ENCODE results near the gene TM4SF1.

The TM4SF1 gene

DNA sequence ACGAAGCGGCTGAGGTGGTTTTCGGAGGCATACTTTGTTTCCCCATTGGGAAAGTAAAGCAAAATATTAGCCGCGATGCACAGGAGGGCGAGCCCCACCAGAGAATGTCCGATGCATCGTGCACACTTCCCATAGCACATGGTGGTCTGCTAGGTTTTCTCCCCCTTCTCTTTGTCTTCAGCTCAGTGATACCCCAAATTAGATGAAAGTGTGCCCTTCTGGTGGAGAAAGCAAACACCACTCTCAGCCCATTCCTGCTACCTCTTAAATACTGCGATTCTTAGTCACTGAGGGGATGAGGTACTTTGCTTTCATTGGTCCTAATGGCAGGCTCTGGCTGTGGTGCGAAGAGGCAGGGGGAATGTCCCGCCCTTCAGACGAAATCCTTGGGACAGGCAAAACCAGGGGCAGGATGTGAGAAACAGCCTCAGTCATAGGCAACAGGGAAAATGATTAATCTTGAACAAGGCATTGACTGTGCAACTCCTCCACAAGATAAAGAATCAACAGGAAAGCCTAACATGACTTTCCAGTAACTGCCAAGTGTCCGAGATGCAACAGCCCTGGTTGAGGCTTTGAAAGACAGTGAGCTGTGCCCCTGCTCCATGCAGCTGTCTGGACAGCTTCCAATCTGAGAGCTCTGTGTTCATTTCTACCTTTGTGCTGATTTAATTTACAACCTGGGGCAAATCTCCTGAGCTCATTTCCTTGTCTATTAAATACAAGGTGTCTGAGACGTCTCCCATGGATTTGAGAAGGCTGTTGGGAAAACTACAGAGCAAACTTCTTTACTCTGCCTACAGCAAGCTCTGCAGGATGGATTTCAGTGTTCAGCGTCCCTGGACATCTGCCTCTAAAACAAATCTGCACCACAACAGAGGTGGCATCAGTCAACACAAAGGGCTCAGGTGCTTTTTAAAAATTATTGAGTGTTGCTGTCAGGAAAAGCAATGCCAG, at the start of gene TM4SF1:
Gene TM4SF1 (minus strand): TSS at position 242 of the 957 bp plus-strand sequence. CDS start 102 bp downstream, at position 140.
- no peak for DNase-seq

DNA sequence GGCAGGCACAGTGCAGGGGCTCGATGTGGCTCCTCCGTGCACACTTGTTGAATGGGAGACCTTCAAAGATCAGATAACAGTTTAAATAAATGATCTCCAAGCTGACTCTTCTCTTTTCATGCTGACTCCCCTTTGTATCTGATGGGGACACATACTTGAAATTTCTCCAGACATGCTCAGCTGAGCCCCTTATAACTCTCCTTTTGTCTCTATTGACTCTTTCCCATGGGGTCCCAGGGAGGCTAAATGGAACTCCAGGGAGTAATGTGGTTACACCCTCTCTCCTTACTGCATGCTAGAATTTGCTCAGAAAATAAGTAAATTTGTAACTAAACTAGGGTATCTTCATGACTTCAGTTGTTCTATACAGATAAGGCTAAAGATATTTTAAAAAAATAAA, 48.9 kb upstream of the TM4SF1 start:
- no peak for DNase-seq

DNA sequence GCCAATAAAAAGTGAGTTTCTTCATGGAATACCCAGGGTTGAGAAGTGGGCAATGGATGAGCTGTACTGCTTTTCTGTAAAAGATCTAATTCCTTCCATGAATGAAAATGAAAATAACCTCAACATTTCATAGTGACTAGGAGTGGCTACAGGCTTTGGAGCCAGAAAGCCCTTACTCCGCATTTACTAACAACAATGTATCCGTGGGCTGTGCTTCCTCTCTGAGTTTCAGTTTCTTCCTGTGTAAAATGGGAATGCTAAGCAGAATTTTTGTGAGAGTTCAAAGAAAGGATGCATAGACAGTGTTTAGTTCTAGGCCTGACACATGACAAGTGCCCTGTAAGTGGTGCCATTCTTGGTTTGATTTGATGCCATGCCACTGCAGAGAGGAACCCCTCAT, 47.5 kb upstream of the TM4SF1 start:
- no peak for DNase-seq

GRCh38 chr3:149421764-149422163, 44.3 kb upstream of the TM4SF1 start:
- DNase-seq, result no peak

DNA sequence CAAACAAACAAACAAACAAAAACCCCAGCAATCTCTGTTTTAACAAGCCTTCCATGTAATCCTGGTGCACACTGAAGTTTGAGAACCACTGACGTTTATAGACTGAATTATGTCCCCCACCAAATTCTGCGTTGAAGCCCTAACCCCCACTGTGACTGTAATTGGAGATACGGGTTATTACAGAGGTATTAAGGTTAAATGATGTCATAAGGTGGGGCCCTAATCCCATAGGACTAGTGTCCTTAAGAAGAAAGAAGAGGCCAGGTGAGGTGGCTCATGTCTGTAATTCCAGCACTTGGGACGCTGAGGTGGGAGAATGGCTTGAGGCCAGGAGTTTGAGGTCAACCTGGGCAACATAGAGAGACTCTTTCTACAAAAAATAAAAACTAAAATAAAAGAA, 42.4 kb upstream of the TM4SF1 start:
- DNase-seq, result no peak

DNA sequence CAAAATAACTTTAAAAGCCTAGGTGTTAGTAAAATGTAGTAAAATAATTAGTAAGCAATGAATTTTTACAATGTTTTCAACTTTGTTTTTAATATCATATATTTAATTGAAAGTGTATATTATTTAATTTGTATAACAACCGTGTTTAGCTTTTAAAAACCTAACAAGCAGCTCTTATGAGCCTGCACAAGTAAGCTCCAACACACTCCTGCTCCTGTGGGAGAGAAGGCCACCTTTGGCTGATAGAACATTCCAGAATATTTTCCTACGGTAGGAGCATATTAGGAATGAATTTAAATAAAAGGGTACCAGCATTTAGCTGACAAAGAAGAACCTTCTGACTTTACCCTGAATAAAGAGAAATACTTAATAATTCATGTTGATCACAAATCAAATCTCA, 40.3 kb upstream of the TM4SF1 start:
- DNase-seq, result no peak

DNA sequence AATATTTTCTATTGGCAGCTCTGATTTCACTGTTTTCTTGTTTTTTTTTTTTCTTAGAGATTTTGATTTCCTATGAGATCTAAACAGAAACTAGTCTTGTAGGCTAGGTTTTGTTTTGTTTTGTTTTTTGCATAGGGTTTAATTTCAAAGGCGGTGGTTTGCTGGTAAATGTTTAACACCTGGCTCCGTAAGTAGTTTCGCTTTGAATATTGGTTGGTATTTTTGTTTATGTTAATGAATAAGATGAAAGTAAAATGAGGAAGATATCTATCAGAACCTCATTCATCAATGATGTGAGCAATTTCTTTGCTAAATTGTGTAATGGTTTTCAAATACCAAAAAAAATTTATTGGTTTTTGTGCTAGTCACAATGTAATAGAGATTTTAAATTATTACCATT, 39.7 kb upstream of the TM4SF1 start:
- no peak for DNase-seq

DNA sequence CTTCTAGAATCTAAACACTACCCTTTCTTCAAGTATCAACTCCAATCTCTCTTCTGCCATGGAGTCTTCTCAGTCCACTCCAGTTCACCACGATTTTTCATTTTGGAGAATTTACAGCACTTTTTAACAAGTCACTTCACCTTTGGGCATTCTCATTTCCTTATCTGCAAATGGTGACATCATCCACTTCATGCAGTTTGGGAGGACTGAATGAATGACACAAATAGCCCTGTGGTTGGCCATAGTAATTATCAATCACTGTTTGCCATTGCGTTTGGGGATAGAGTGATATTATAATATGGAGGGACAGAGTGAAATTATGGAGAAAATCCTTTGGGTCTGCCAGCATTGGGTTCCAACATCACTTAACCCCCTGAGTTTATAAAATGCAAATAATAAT, 38.0 kb upstream of the TM4SF1 start:
- no peak for DNase-seq

GRCh38 chr3:149414557-149415231, 37.2 kb upstream of the TM4SF1 start:
- DNase-seq, result no peak

- DNase-seq, result no peak
Observed at GRCh38 chr3:149411583-149411982, 34.1 kb upstream of the TM4SF1 start.

- DNase-seq, result no peak
Observed at GRCh38 chr3:149409351-149409750, 31.9 kb upstream of the TM4SF1 start.

- no peak for DNase-seq
Observed at GRCh38 chr3:149407898-149408297, 30.4 kb upstream of the TM4SF1 start.

- DNase-seq, result no peak
Observed at GRCh38 chr3:149406244-149406752, 28.8 kb upstream of the TM4SF1 start.

GRCh38 chr3:149403443-149403842, 26.0 kb upstream of the TM4SF1 start:
- no peak for DNase-seq

- no peak for DNase-seq
Observed at GRCh38 chr3:149402481-149402880, 25.0 kb upstream of the TM4SF1 start.

- DNase-seq, result no peak
Observed at GRCh38 chr3:149401926-149402310, 24.5 kb upstream of the TM4SF1 start.

GRCh38 chr3:149401212-149401925, 23.9 kb upstream of the TM4SF1 start:
- no peak for DNase-seq

DNA sequence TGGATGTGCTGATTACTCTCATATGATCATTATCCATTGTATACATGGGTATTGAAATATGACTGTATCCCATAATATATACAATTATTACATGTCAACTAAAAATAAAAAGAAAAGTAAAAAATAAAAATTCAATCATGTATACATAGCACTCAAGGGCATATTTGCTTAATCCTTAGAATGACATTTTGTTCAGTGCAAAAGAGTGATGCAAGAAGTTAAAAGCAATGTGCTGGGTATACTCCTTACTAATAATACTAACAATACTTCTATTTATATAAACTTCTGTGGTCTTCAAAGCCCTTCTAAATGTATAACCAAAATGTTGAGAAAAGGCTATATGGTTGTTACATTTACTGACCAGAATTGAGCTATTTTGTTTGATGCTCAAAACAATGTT, 23.2 kb upstream of the TM4SF1 start:
- DNase-seq, result no peak

DNA sequence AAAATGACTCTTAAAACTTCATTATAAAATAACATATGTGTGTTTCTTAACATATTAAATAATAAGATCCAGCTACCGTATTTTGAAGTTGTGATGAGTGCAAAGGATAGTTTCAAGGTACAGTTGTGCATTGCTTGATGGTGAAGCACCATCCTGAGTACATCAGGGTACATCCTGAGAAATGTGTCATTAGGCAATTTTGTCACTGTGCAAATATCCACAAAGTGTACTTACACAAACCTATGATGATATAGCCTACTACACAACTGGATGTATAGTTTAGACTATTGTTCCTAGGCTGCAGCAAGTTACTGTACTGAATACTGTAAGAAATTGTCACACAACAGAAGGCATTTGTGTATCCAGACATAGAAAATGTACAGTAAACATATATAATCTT, 20.8 kb upstream of the TM4SF1 start:
- DNase-seq, result no peak

DNA sequence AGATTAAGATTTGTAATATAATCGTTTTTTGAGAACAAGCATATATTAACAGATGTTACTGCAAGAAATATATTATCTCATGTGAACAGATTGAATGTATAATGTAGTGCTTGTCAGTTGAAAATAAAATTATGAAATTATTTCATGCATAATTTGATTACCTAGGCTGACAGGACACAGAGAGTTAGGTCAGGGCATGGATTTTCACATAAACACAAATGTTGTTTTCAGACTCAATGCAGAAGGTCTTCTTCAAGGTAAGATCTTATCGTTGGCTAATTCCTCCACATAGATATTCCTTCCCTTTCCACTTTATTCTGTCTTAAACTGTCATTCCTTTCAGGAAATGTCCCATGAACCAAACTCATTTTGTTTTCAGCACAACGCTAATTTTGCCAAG, 20.1 kb upstream of the TM4SF1 start:
- DNase-seq, result no peak

DNA sequence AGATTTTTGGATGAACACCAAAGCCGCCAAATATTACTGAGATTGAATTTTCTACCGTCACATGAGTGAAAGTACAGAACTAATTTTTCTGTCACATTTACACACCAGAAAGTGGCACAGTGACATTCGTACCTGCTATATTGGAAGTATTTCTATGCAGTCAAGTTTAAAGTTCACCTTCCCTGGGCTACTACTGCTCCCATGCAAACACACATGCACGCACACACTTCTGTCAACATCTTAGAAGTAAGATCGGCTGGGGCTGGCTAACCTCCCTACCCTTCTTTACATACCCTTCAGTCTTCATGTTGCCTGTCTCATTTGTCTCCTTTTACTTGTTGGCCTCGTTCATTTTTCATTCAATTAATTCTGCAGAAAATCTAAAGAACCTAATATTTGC, 19.0 kb upstream of the TM4SF1 start:
- DNase-seq, result no peak

DNA sequence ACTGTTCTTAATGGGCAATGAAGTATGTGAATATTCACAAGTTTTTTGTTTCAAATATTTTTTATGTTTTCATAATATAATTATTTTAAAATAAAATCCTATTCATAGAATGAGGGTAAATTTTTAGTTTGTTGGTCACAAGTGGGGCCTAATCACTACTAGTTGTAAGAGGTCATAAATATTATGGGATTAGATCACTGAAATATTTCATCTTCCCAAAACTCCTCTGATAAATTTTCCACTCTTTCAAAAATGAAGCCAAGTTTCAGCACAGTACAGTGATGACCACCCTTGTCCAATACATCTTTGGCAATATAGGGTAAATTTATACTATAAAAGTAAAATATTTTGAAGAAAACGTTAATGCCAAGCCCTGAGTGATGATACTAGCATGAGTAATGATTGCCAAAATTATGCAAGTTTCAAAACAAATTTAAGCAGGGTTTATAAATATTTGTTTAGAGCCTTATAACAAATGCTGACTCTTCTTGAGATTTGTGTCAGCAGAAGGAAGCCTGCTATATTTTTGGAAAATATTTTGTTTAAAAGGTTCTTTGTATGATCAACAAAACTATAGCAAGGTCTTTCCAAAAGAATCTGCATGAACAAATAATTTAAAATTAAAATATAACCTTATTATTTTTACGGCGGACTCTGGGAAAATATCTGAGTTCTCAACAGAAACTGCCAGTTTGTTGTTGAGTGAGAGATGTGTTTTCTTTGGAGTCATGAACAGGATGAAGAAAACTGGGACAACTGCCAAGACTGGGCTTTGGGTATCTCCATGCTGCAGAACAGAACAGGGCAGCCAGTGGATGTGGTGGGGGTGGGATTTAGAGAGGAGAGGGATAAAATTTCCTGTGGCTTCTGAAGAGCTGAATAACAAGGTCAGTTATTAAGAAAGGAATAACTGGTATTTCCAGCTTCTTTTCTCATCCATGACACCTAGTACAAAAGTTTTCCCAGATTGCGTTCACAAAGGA, 17.9 kb upstream of the TM4SF1 start:
- peak; percentile 64 for DNase-seq

Measured in NCI-H82 (cell line).